GM12801 (cell line): ENCODE results near the gene ALPL.

ENCODE experiments used
- TF ChIP-seq, protein P1 (sequence below): IDR thresholded peaks from one replicate; pipeline ENCODE4 v1.5.1; 2011; ENCODE audit warnings: control low read depth; ENCODE audit not compliant: insufficient read length; ENCODE audit errors: extremely low read depth

The ALPL gene

GRCh38 chr1:21610989-21611785 lies 102.0 kb downstream of the ALPL start:
- TF ChIP-seq, protein P1, sequence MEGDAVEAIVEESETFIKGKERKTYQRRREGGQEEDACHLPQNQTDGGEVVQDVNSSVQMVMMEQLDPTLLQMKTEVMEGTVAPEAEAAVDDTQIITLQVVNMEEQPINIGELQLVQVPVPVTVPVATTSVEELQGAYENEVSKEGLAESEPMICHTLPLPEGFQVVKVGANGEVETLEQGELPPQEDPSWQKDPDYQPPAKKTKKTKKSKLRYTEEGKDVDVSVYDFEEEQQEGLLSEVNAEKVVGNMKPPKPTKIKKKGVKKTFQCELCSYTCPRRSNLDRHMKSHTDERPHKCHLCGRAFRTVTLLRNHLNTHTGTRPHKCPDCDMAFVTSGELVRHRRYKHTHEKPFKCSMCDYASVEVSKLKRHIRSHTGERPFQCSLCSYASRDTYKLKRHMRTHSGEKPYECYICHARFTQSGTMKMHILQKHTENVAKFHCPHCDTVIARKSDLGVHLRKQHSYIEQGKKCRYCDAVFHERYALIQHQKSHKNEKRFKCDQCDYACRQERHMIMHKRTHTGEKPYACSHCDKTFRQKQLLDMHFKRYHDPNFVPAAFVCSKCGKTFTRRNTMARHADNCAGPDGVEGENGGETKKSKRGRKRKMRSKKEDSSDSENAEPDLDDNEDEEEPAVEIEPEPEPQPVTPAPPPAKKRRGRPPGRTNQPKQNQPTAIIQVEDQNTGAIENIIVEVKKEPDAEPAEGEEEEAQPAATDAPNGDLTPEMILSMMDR: no peak

GRCh38 chr1:21612057-21612456 lies 102.8 kb downstream of the ALPL start:
- TF ChIP-seq, protein P1: no peak

DNA sequence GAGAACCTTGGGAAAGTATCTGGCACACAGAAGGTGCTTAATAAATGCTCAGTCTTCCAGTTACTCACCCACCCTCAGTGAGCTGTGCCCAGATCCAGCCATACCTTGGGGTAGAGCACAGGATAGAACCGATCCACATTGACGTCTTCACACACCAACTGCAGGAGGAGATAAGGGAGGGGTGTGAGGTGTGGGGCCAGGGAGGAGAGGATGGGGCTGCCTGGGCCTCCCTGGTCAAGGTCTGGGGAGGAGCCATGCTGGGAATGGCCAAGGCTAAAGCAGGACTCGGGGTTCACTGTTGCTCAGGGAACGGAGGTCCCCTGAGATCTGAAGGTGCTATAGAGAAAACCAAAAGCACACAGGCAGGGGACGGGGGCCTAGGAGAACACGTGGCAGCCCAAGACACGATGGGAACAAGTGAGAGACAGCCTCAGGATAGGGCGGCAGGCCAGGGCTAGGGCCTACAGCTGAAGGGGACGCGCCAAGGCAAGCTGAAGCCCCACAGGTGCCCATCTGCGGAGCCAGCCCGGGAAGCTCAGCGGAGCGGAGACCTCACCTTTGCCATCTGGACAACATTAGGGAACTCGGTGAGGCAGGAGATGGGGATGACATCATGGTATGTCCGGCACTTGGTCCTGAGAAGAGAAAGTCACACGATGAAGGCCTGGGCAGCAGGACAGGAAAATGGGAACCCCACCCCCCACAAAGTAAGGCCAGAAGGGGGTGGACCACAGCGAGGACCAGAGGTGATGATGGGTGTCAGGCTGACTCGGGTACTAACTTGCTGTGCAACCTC lies 104.0 kb downstream of the ALPL start:
- TF ChIP-seq, protein P1: no peak

GRCh38 chr1:21614419-21615115 lies 105.3 kb downstream of the ALPL start:
- TF ChIP-seq, protein P1: no peak

DNA sequence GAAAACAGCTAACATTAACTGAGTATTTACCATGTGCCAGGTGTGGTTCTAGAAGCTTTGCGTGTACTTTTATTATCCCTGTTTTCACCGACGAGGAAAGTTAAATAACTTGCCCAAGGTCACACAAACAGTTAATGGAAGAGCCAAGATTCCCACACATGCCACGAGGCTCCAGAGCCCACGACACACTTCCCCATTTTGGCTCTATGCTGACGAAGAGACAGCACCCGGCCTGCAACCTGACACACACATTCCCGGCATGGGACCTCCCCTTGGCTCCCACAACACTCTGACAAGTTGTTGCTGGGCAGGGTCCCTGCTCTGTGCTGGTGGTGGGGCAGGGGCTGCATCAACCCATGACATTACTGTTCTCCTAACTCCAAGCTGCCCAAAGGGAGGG lies 107.1 kb downstream of the ALPL start:
- TF ChIP-seq, protein P1: no peak

DNA sequence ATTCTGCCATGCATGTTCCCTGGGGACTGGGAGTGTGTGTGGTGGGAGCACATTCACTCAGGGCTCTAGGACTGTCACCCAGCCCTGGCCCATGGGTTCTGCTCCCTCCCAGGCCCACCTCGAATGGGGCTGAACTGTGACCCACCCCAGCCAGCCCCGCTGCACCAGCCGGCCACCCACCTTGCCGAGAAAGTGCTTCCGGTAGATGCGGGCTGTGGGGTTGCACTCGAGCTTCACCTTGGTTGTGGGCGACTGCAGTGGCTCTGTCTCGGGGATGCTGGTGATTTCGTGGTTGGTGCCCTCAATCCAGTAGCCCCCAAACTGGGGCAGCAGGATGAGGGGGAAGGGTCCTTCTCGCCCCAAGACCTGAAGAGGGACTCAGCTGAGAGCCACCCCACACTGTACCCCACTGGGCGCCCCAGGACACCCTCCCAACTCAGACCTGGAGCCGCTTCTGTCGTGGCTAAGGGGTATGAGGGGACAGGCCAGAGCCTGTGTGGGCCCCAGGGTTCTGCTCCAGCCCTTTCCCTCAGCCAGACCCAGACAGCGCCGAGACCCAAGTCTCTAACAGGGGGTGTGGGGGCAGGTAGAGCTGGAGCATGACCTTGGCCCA lies 108.0 kb downstream of the ALPL start:
- TF ChIP-seq, protein P1: no peak

GRCh38 chr1:21618059-21618458 lies 108.8 kb downstream of the ALPL start:
- TF ChIP-seq, protein P1: no peak
